HepG2 (cell line): ENCODE data around the gene CASS4. TPM values are rescaled to one million over a fixed set of nuclear protein-coding genes. Genes with fewer than 3 reads are reported as not detected.

Experiments used
- BATF2 ChIP-seq: sonication (generic); formaldehyde crosslinking; IDR thresholded peaks from 2 replicates; pipeline ENCODE4 v1.8.0; 2022; ENCODE audit warnings: mild to moderate bottlenecking, missing genetic modification reagents, moderate library complexity
- BCL6 ChIP-seq: IDR thresholded peaks from 2 replicates; pipeline ENCODE4 v1.6.1; 2016; ENCODE audit warnings: missing genetic modification reagents, missing compliant biosample characterization
- DPF2 ChIP-seq: sonication (generic); formaldehyde crosslinking; IDR thresholded peaks from 2 replicates; pipeline ENCODE4 v1.4.0; 2020; ENCODE audit warnings: mild to moderate bottlenecking, low read depth, missing genetic modification reagents, borderline replicate concordance
- E2F1 ChIP-seq: sonication (generic); formaldehyde crosslinking; IDR thresholded peaks from 2 replicates; pipeline ENCODE4 v1.5.0; 2020; ENCODE audit warnings: missing genetic modification reagents
- IRF9 ChIP-seq: sonication (generic); formaldehyde crosslinking; IDR thresholded peaks from 2 replicates; pipeline ENCODE4 v1.8.0; 2022; ENCODE audit warnings: missing genetic modification reagents, mild to moderate bottlenecking, borderline replicate concordance
- KLF15 ChIP-seq: sonication (generic); formaldehyde crosslinking; IDR thresholded peaks from 2 replicates; pipeline ENCODE4 v1.8.1; 2023; ENCODE audit warnings: borderline replicate concordance, mild to moderate bottlenecking, inconsistent platforms, missing genetic modification reagents, mixed read lengths
- MLLT10 ChIP-seq: sonication (generic); formaldehyde crosslinking; IDR thresholded peaks from 2 replicates; pipeline ENCODE4 v1.4.0; 2020; ENCODE audit warnings: missing genetic modification reagents
- MXD4 ChIP-seq: IDR thresholded peaks from 2 replicates; pipeline ENCODE4 v1.6.1; 2016; ENCODE audit warnings: mild to moderate bottlenecking, missing biosample characterization, missing genetic modification reagents
- ZNF362 ChIP-seq: sonication (generic); formaldehyde crosslinking; IDR thresholded peaks from 2 replicates; pipeline ENCODE4 v1.4.0; 2020; ENCODE audit warnings: missing genetic modification reagents, mild to moderate bottlenecking, borderline replicate concordance
- ZNF577 ChIP-seq: sonication (generic); formaldehyde crosslinking; IDR thresholded peaks from 2 replicates; pipeline ENCODE4 v1.4.0; 2020; ENCODE audit warnings: mild to moderate bottlenecking, low read depth, missing genetic modification reagents, borderline replicate concordance
- ZNF646 ChIP-seq: sonication (generic); formaldehyde crosslinking; IDR thresholded peaks from 2 replicates; pipeline ENCODE4 v1.9.0; 2021; ENCODE audit warnings: mild to moderate bottlenecking, missing genetic modification reagents
- polyA plus RNA-seq, 8 experiments: library from polyadenylated mRNA; depleted of rRNA in 3 of 8; stranded (reverse) in 7 of 8; unstranded in 1 of 8; fragments of >200 nt; fragmentation: Illumina TruSeq in 4 of 8; extraction: Trizol in 4 of 8; gene quantifications; 2 replicates each; pipeline versions ENCODE4 v1.2.1 to v1.2.3, GENCODE V29; 2011 to 2016; ENCODE audit warnings: low read depth in 4 of 8, missing spikeins in 1 of 8, mixed read lengths in 1 of 8; ENCODE audit not compliant: insufficient read depth in 1 of 8
- total RNA-seq, 5 experiments: library from RNA; depleted of rRNA; stranded (reverse); fragments of >200 nt; fragmentation: Illumina TruSeq; extraction: Trizol; gene quantifications; 2 replicates each; pipeline ENCODE4 v1.2.3, GENCODE V29; 2016; ENCODE audit warnings: low read depth in 1 of 5

CASS4 gene
- total and polyA plus RNA-seq, 2 of the 13 experiments (the other 11 are each of a cell fraction or from before 2014, with no cell fraction given) = 0.17 to 0.49 TPM

GRCh38 chr20:56468316-56469076 is 56.4 kb downstream of the CASS4 start, which contains the start of gene RTF2 (continued):
- no peak; the same call in 1 of the 2 replicates for TF ChIP-seq KLF15 (CRISPR knock-in tag)
- no peak for TF ChIP-seq DPF2 (CRISPR knock-in tag)
- no peak for TF ChIP-seq ZNF577 (CRISPR knock-in tag)
- peak; percentile 31; the same call in 1 of the 2 replicates for TF ChIP-seq ZNF646 (CRISPR knock-in tag)
- TF ChIP-seq E2F1 = no peak; the same call in 1 of the 2 replicates
- TF ChIP-seq ZNF362 = peak; percentile 50; the same call in 1 of the 2 replicates
- TF ChIP-seq MLLT10 = no peak
- peak; percentile 95 for TF ChIP-seq MXD4
- TF ChIP-seq BATF2 (CRISPR knock-in tag) = peak; percentile 86
- TF ChIP-seq BCL6 = peak; percentile 62
- peak; percentile 100 for TF ChIP-seq IRF9 (CRISPR knock-in tag)
